ENCODE results near the gene TMEM97. TPM values are rescaled to one million over a fixed set of nuclear protein-coding genes. Genes with fewer than 3 reads are reported as not detected.
"Not testable (repeated sequence)": the region's sequence is repeated elsewhere in the genome, so short reads cannot be mapped to it uniquely, and the experiment has no call there.

The TMEM97 gene
- total RNA-seq, 1 donor from 2014 or later: 237 TPM

DNA sequence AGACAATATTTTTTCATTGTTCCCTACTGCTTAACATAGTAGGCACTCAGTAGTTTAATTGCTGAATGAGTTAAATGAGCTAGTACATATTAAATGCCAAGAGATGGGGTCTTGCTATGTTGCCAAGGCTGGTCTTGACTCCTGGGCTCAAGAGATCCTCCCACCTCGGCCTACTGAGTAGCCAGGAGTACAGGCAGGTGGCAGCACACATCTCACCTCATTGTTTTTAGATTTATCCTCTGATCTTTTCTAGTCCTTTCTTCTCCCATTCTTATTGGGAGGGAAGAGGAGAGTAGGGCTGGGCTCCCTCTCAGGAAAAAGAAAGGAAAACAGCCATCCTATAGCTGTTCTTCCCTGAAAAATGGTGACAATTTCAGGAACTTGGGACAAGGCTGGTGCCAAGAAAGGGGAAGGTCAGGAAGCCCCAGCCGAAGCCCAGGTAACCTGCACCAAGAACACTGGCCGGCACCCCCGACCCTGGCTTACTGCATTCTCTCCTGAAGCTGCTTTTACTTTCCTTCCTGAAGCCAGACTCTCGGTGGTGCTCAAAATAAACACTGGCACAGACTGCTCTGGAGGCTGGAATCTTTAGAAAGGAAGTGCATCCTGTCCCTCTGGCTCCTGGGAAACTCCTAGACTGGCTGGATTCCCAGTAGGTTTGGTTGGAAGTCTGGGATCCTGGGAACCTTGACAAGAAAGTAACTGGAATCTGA lies 19.2 kb downstream of the TMEM97 start:
- DNase-seq (ENCODE audit: low spot score): no peak

GRCh38 chr17:28338769-28339212 lies 19.8 kb downstream of the TMEM97 start:
- DNase-seq (ENCODE audit: low spot score): not testable (repeated sequence)

DNA sequence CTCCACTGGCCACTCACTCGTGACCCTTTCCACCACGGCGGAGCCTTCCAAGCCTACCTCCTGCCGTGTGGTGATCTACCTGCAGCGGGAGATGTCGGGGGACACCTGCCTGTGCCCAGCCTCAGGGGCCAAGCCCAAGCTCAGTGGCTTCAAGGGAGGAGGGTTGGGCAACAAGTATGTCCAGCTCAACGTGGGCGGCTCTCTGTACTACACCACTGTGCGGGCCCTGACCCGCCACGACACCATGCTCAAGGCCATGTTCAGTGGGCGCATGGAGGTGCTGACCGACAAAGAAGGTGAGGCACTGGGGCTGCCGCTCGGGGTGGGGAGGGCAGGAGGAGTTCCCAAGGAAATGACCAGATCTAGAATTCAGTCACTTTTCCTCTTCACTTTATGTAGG lies 20.4 kb downstream of the TMEM97 start:
- no peak for DNase-seq (ENCODE audit: low spot score)

- no peak for DNase-seq (ENCODE audit: low spot score)
Measured at GRCh38 chr17:28340374-28340773, 21.4 kb downstream of the TMEM97 start.

DNA sequence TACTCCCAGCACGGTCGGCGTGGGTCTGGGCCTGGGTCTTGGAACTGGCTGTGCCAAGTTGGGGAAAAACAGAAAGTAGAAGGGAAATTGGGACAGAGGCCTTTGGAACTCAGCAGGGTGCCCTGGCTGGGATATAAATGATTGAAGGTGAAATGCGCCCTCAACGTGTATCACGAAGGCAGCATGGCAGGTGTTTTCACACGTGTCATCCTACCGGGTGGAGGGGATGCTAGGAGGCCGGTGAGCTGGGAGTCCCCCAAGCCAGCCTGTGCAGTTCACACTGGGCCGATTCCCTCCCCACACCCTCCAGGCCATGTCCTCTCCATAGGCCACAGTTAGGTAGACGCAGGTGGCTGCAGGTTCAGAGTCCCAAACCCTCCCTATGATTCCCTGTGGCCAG lies 22.5 kb downstream of the TMEM97 start:
- DNase-seq (ENCODE audit: low spot score): no peak

DNA sequence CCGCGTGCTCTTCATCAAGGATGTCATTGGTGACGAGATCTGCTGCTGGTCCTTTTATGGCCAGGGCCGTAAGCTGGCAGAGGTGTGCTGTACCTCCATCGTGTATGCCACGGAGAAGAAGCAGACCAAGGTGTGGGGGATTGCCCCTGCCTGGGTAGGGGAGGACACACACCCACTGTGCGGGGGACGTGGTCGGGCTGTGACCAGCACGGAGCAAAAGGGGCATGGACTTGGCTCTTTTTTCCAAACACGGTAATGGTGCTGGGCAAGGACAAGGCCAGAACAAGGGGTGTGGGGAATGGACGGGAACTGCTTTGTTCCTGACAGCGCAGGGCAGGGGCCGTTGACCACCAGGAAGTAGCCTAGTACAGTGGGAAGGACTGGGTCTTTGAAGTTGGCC lies 23.3 kb downstream of the TMEM97 start:
- DNase-seq (ENCODE audit: low spot score): no peak

DNA sequence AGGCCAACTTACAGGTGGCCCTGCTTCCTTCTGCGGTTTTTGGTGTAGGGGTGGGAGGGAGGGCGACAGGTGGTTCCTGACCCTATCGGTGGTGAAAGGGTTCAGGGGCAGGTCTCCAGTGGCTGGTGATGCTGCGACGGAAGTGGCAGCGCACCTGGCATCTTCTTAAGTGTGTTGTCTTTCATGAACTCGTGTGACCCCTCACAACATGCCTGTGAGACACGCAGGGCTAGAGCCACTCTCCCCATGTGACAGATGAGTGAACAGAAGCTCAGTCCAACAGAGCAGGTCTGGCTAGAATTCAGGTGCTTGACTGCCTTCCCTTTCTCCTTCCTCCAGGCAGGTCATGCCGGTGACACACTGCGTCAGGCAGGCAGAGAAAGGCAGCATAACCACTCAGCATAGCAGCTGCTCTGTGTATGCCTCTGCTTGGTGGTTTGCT lies 24.5 kb downstream of the TMEM97 start:
- no peak for DNase-seq (ENCODE audit: low spot score)

- DNase-seq (ENCODE audit: low spot score): no peak
Measured at GRCh38 chr17:28344011-28344410, 25.0 kb downstream of the TMEM97 start.

- no peak for DNase-seq (ENCODE audit: low spot score)
Measured at GRCh38 chr17:28344435-28344901, 25.5 kb downstream of the TMEM97 start.

DNA sequence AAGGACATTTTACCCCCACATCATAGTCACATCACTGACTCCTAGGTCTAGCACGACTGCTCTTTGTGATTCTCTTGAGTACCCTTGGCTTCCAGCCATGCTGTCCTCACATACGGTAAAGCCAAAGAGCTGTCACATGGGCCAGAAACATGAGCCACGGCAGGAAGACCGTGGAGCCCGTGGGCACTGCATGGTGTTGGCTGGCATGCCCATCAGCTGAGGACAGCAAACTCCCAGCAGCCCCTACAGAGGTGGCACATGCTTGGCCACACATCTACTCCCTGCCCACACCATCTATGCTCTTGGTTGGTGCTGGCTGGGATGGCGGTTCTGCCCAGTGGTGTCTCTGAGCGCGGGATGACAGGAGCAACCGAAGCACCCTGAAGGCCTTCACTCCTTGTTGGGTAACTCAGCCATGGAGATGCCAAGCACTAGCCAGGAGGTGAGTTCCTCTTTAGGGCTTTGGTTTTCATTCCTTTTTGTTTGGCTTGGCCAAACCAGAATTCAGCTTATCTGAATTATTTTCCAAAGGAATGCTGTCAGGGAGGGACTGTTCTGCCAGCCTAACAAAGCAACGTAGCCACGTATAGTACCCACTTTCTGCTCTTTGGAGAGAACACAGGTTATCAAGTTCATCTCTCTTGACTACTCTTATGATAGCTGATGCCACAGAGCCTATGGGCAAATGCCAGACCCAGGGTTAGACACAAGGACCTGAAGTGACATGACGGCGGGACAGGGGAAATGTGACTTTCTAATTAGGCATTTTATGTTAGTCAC lies 26.6 kb downstream of the TMEM97 start:
- no peak for DNase-seq (ENCODE audit: low spot score)

- DNase-seq (ENCODE audit: low spot score): no peak
Measured at GRCh38 chr17:28346199-28346580, 27.2 kb downstream of the TMEM97 start.

DNA sequence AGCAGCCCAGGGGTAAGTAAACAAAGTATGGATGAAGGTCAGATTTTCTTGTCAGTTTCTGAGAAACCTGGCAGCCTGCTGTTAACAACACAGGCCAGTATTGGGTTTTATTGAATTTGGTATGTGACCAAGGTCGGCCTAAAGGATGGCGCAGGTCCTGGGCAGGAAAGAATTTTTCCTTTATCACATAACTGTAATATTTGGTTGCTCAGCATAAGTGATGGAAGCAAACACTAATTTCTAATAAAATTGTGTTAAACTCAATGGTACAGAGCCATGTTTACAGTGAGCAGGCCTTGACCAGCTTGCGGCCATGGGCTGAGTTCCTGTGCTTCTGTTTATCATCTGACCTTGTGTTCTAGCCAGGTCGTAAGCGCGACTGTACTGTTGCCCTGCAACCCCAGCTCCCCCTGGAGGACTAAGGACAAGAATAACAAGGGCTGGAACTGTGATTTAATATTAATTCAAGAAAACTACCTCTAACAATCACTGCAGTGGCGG lies 27.8 kb downstream of the TMEM97 start:
- no peak for DNase-seq (ENCODE audit: low spot score)

GRCh38 chr17:28347261-28347891 lies 28.4 kb downstream of the TMEM97 start:
- DNase-seq (ENCODE audit: low spot score): no peak

GRCh38 chr17:28348979-28349378 lies 30.0 kb downstream of the TMEM97 start:
- DNase-seq (ENCODE audit: low spot score): no peak

GRCh38 chr17:28350271-28350670 lies 31.3 kb downstream of the TMEM97 start:
- DNase-seq (ENCODE audit: low spot score): no peak

- DNase-seq (ENCODE audit: low spot score): peak; percentile 97
Measured at GRCh38 chr17:28357061-28357900, 38.3 kb downstream of the TMEM97 start, which contains the start of gene POLDIP2. Gene POLDIP2, minus strand, starts transcription at chr17:28357527. Its CDS starts 79 bp downstream, at chr17:28357448.

GRCh38 chr17:28357901-28358197 lies 38.8 kb downstream of the TMEM97 start:
- no peak for DNase-seq (ENCODE audit: low spot score)

GRCh38 chr17:28363186-28363585 lies 44.2 kb downstream of the TMEM97 start:
- no peak for DNase-seq (ENCODE audit: low spot score)

DNA sequence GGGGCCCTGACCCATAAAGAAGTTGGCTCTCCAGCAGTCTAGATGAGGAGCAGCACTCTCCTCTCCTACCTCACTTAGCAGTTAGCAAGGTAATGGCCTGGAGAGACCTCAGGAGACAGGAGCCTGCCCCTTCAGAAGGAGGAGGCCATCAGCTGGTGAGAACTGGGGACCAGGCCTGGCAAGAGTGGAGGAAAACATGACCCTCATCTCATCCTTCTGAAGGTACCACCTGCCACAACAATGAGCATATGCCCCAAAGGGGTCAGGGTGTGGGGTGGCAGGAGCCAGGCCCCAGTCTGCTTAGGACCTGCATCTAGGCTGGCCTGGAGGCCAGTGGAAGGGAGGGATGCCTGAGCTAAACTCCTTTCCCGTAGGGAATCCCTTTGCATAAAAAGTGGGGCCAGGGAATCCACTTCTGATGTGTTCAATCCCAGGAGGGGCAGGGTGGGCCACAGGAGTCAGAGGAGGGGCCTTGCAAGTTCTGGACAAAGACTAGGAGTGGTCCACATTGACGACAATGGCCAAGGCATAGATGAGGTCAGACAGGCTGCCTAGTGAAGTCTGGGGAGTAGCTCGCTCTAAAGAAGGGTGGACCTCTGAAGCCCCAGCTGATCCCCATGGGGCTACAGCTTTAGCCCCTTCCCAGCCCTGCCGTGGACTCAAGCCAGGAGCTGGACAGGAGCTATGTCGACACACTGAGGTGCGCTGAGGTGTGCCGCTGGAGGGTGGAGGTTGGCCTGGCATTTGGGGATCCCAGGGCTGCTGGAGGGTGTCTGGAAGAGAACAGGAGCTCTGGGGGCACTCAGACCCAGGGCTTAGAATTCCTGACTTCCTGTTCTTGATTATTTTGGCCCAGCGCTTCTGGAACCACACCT lies 45.0 kb downstream of the TMEM97 start:
- no peak for DNase-seq (ENCODE audit: low spot score)

GRCh38 chr17:28364665-28365363 lies 45.8 kb downstream of the TMEM97 start, which contains the start of gene SEBOX:
Gene SEBOX, minus strand, starts transcription at chr17:28365199. Its CDS starts 48 bp downstream, at chr17:28365151.
- DNase-seq (ENCODE audit: low spot score): no peak
